HG03354 (cell line): ENCODE results near the gene KBTBD4.
"Not testable (repeated sequence)": the region's sequence is repeated elsewhere in the genome, so short reads cannot be mapped to it uniquely, and the experiment has no call there.

Experiments
- ATAC-seq: cut with Tn5 transposase; IDR thresholded peaks from one replicate; pipeline ENCODE4 v1.9.1; 2021; ENCODE audit warnings: mild to moderate bottlenecking; ENCODE audit not compliant: unreplicated experiment, poor library complexity, severe bottlenecking

Gene KBTBD4

DNA sequence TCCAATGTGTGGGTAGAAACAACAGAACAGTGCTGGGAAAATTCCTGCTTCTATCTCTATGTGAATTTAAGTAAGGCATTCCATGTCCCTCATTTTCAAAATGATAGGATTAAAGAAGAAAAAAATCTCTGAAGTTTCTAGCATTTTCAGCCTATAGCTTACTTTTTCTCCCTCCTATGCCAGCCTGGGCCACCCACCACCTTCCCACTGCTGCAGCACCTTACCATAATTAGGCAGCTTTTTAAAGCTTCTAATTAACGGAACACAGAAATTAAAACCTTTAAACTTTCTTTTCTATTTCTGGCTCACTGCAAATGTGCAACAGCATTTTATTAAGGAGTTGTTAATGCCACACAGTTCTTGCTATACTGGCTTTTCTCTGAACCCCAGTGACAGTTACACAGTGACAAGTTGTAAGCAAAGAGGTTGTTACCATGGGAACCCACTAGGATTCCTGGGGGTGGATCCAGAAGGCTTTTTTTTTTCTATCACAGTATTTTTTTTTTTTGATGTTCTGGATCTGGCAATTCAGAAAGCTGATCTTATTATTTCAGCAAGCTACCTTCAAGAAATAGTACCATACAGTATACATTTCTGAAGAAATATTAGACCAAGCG, 46.1 kb downstream of the KBTBD4 start:
- no peak for ATAC-seq

DNA sequence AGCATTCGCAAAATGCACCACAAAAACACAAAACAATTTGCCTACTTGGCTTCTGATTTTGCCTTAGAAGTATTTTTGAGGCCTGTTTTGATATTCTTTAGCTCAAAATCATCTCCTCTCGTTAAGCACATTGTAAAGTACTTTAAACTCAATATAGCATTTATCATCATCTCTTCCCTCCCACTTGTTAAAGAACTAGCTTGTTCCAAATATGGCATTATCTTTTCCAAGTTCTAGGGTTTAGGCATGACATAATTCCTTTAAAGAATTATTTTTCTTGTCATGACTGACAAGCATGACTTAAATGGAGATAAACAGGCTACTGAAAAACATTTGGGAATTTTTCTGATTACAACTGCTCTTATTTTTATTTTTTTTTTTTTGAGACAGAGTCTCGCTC, 47.1 kb downstream of the KBTBD4 start:
- ATAC-seq, result no peak

DNA sequence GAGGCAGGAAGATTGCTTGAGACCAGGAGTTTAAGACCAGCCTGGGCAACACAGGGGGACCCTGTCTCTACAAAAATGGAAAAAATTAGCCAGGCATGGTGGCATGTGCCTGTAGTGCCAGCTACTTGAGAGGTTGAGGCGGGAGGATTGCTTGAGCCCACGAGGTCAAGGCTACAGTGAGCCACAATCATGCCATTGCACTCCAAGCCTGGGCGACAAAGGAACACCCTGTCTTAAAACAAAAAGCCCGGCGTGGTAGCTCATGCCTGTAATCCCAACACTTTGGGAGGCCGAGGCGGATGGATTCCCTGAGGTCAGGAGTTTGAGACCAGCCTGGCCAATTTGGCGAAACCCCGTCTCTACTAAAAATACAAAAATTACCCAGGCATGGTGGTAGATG, 48.0 kb downstream of the KBTBD4 start:
- ATAC-seq, result not testable (repeated sequence)

DNA sequence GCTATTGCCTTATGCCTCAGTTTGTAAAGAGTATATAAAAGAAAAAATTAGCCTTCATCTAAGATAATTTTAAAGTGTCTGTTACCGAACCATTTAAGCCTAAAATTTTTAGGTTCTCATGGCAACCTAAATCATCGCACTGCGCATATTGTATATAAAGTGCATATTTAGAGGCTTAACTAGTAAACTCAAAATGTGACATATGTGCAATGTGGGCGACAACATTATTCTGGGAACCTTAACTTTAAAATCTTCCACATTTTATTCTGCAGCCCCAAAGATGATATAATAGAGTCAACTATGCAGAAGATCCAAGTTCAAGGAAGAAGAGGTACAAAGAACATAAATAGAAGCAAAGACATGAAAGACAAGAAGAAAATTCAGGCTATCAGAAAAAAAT, 48.8 kb downstream of the KBTBD4 start:
- no peak for ATAC-seq

- ATAC-seq, result no peak
These were observed 51.6 kb downstream of the KBTBD4 start for GRCh38 chr11:47527186-47527585.

DNA sequence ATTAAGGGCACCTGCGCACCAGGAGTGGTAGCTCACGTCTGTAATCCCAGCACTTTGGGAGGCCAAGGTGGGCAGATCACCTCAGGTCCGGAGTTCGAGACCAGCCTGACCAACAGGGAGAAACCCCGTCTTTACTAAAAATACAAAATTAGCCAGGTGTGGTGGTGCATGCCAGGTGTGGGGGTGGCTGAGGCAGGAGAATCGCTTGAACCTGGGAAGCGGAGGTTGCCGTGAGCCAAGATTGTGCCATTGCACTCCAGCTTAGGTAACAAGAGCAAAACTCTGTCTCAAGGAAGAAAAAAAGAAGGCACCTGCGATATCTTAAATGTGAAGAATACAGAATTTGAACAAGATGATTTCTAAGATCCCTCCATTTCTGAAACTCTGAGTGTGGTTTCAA, 52.7 kb downstream of the KBTBD4 start:
- not testable (repeated sequence) for ATAC-seq

GRCh38 chr11:47524291-47524874, 54.4 kb downstream of the KBTBD4 start:
- ATAC-seq, result peak; percentile 24

DNA sequence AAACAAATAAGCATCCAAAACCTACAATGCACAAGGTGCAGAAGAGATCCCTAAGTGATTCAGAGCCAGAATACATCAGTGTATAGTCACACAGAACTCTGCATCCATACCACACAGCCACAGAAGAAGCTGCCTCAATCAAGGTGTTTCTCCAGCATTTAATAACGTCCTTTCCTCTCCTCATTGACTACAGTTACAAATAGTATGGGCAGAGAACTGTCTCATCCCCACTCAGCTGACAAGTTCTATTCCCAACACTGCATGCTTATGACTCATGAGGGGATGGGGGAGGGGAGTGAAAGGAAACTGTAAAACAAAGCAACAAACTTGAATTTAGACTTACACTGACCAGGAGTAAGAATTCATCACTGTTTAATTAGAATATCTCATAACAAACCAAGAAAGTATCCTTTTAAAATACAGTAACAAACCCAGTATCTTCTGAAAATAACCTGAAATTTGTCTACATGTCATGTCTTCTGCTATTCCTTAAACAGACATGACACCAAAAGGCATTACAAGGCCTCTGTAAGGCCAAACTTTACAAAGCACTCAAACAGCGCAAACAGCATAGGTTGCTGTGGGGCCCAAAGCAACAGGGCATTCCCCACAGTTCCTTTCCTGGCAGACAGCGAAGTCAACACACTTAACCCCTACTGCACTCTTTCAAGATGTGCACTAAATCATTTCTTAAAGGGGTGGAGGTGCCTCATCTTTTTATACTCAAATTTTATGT, 55.1 kb downstream of the KBTBD4 start:
- ATAC-seq, result peak; percentile 57
